Thyroid gland (tissue), 4 donors: ENCODE results near the gene CRHBP.

ENCODE experiments used
- POLR2A ChIP-seq, 2 donors: fragments of 450-650 bp; IDR thresholded peaks; one replicate each; pipeline ENCODE4 v1.6.1; 2017; ENCODE audit warnings: antibody characterized with exemption in 2 of 2, mild to moderate bottlenecking in 2 of 2, moderate library complexity in 1 of 2
- TF ChIP-seq, protein P1 (sequence below), 6 experiments: fragments of 200-600 bp in 3 of 6; fragments of 450-650 bp in 3 of 6; sonication (generic) in 3 of 6; IDR thresholded peaks; one replicate each; pipeline ENCODE4 v1.5.1; 2016 to 2019; ENCODE audit warnings: antibody characterized with exemption in 6 of 6, mild to moderate bottlenecking in 2 of 6, inconsistent platforms in 1 of 6, moderate library complexity in 1 of 6

DNA sequence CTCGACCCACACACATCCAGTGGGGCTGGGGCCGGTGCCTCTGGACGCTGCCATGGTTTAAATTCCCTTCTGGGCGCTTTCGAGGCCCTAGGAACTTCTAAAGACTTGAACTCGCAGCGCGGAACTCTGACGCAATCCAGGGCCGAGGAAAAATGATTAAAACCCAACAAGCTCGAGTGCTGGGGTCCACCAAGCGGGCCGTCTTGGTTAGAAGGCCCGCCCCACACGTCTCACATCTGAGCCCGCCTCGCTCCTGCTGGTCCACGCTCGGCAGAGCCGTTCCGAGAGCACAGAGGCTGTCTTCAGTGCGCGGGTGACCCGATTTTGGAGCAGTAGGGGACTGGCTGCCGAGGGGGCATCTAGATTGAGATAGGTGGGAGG lies 1.5 kb downstream of the CRHBP start:
- no peak for TF ChIP-seq POLR2A (IDR thresholded peaks at IDR 0.05)
- TF ChIP-seq, protein P1, sequence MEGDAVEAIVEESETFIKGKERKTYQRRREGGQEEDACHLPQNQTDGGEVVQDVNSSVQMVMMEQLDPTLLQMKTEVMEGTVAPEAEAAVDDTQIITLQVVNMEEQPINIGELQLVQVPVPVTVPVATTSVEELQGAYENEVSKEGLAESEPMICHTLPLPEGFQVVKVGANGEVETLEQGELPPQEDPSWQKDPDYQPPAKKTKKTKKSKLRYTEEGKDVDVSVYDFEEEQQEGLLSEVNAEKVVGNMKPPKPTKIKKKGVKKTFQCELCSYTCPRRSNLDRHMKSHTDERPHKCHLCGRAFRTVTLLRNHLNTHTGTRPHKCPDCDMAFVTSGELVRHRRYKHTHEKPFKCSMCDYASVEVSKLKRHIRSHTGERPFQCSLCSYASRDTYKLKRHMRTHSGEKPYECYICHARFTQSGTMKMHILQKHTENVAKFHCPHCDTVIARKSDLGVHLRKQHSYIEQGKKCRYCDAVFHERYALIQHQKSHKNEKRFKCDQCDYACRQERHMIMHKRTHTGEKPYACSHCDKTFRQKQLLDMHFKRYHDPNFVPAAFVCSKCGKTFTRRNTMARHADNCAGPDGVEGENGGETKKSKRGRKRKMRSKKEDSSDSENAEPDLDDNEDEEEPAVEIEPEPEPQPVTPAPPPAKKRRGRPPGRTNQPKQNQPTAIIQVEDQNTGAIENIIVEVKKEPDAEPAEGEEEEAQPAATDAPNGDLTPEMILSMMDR (IDR thresholded peaks at IDR 0.05), result no peak
